HG02623 (cell line): Measurements from ENCODE around the gene COPS6.

Source experiments
- ATAC-seq: cut with Tn5 transposase; IDR thresholded peaks from one replicate; pipeline ENCODE4 v1.9.1; 2021; ENCODE audit warnings: moderate library complexity; ENCODE audit not compliant: unreplicated experiment

Gene COPS6

GRCh38 chr7:100088621-100089457 lies at the start of gene COPS6:
Gene COPS6 (plus strand): TSS chr7:100088969. CDS start chr7:100088991, 22 bp downstream.
- ATAC-seq, result no peak

- no peak for ATAC-seq
These were observed 48.2 kb upstream of the COPS6 start for GRCh38 chr7:100040575-100040974.

GRCh38 chr7:100044718-100045117 lies 44.1 kb upstream of the COPS6 start:
- ATAC-seq, result no peak

- no peak for ATAC-seq
These were observed 40.1 kb upstream of the COPS6 start for GRCh38 chr7:100048680-100049079.

- ATAC-seq, result peak; percentile 91
These were observed 39.1 kb upstream of the COPS6 start, which contains the start of gene ZSCAN21 for GRCh38 chr7:100049441-100050291. Gene ZSCAN21 (plus strand): TSS chr7:100049774. CDS start chr7:100057007, 7,233 bp downstream.

GRCh38 chr7:100051611-100052010 lies 37.2 kb upstream of the COPS6 start:
- no peak for ATAC-seq

- ATAC-seq, result no peak
These were observed 35.6 kb upstream of the COPS6 start for GRCh38 chr7:100053215-100053614.

GRCh38 chr7:100057006-100057405 lies 31.8 kb upstream of the COPS6 start:
- ATAC-seq, result no peak

- ATAC-seq, result no peak
These were observed 29.5 kb upstream of the COPS6 start for GRCh38 chr7:100059251-100059739.

GRCh38 chr7:100061518-100062193 lies 27.1 kb upstream of the COPS6 start:
- ATAC-seq, result no peak

- no peak for ATAC-seq
These were observed 25.4 kb upstream of the COPS6 start for GRCh38 chr7:100063376-100063775.

- ATAC-seq, result no peak
These were observed 24.6 kb upstream of the COPS6 start for GRCh38 chr7:100064162-100064561.

- ATAC-seq, result no peak
These were observed 23.1 kb upstream of the COPS6 start for GRCh38 chr7:100065452-100066186.

- no peak for ATAC-seq
These were observed 21.8 kb upstream of the COPS6 start for GRCh38 chr7:100066953-100067352.

GRCh38 chr7:100069991-100070390 lies 18.8 kb upstream of the COPS6 start:
- no peak for ATAC-seq

GRCh38 chr7:100071018-100071723 lies 17.6 kb upstream of the COPS6 start:
- no peak for ATAC-seq

GRCh38 chr7:100072462-100072861 lies 16.3 kb upstream of the COPS6 start:
- no peak for ATAC-seq

- no peak for ATAC-seq
These were observed 13.9 kb upstream of the COPS6 start for GRCh38 chr7:100074841-100075240.

GRCh38 chr7:100075418-100075817 lies 13.4 kb upstream of the COPS6 start:
- no peak for ATAC-seq

GRCh38 chr7:100077205-100077604 lies 11.6 kb upstream of the COPS6 start:
- no peak for ATAC-seq
